ENCODE results near the gene RASGRF1.
A peak's percentile ranks its signal among the peaks of the same experiment; 100 is the strongest.

Gene RASGRF1

DNA sequence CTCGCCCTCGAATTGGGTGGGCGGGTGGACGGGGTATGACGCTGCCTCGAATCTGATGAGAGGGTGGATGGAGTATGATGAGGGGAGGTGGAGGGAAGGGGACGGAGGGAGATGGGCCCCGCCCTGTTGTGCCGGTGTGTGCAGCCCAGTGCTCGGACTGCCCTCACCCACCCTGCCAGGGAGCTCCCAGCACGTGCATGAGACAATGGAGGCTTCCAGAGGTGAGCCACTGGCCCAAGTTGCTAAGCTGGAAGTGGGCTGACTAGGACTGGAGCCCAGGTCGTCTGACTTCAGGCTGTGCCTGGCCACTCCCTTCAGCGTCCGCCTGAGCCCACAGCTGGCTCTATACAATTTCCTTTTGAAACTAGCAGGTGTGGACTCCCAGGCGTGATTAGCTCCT, 98.7 kb downstream of the RASGRF1 start:
- Histone ChIP-seq H3K27me3 (replicated peaks; ENCODE audit: control insufficient read depth, insufficient read depth, low read length) (no peaks in the 10 kb centered on the region), H3K9ac (ENCODE audit: low read length) (no peak overlapping the region), H3K36me3 (ENCODE audit: control insufficient read depth, insufficient read depth, low read length, severe bottlenecking) (no peaks in the 10 kb centered on the region), H3K4me3 (ENCODE audit: low read length) (no peak overlapping the region), H3K4me1 (ENCODE audit: control insufficient read depth, insufficient read depth, low read length) (peaks cover 16% of the 10 kb centered on the region), H3K9me3 (ENCODE audit: control insufficient read depth, low read length) (no peaks in the 10 kb centered on the region)
- no peak for DNase-seq (ENCODE audit: low read depth)

DNA sequence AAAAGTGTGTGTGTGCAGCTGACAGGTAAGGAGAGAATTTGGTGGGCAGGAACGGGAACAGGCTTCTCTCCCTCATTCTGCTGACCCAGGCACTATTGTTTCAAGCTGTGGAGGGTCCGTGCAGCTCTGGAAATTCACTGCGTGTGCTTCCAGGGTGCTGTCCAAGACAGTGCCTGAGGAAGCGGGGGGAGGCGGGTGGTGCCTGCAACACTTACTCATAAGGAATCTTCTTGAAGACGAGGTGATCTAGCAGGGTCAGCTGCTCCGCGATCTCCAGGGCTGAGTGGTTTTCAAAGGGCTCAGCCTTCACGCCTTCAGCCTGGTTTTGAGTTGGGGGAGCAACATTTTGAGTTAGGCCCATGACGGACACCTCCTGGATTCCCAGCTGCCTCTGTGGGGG, 99.1 kb downstream of the RASGRF1 start:
- Histone ChIP-seq H3K9me3 (ENCODE audit: control insufficient read depth, low read length) (no peaks in the 10 kb centered on the region), H3K36me3 (ENCODE audit: control insufficient read depth, insufficient read depth, low read length, severe bottlenecking) (no peaks in the 10 kb centered on the region), H3K9ac (ENCODE audit: low read length) (no peak overlapping the region), H3K4me3 (ENCODE audit: low read length) (no peak overlapping the region), H3K27me3 (replicated peaks; ENCODE audit: control insufficient read depth, insufficient read depth, low read length) (no peaks in the 10 kb centered on the region), H3K4me1 (ENCODE audit: control insufficient read depth, insufficient read depth, low read length) (peaks cover 16% of the 10 kb centered on the region)
- no peak for DNase-seq (ENCODE audit: low read depth)

DNA sequence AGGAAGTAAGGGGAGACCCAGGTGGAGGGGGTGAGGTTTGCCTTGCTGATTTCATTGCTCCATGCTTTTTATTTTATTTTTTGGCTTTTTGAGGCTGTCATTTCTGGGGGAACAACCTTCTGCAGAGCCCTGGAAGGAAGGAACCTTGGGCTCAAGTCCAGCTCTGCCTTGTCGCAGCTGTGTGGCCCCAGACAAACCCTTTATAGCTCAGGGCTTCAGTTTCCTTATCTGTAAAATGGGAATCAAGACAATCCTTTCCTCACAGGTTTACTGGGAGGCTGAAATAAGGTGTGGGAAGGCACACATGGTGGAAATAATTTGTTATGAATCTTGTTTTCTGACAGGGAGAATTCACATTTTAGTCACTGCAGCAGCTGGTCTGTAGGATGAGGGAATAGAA, 100.3 kb downstream of the RASGRF1 start:
- Histone ChIP-seq H3K4me3 (ENCODE audit: low read length) (no peak overlapping the region), H3K4me1 (ENCODE audit: control insufficient read depth, insufficient read depth, low read length) (peaks cover 16% of the 10 kb centered on the region), H3K9ac (ENCODE audit: low read length) (no peak overlapping the region), H3K9me3 (ENCODE audit: control insufficient read depth, low read length) (no peaks in the 10 kb centered on the region), H3K27me3 (replicated peaks; ENCODE audit: control insufficient read depth, insufficient read depth, low read length) (no peaks in the 10 kb centered on the region), H3K36me3 (ENCODE audit: control insufficient read depth, insufficient read depth, low read length, severe bottlenecking) (no peaks in the 10 kb centered on the region)
- DNase-seq (ENCODE audit: low read depth): no peak

DNA sequence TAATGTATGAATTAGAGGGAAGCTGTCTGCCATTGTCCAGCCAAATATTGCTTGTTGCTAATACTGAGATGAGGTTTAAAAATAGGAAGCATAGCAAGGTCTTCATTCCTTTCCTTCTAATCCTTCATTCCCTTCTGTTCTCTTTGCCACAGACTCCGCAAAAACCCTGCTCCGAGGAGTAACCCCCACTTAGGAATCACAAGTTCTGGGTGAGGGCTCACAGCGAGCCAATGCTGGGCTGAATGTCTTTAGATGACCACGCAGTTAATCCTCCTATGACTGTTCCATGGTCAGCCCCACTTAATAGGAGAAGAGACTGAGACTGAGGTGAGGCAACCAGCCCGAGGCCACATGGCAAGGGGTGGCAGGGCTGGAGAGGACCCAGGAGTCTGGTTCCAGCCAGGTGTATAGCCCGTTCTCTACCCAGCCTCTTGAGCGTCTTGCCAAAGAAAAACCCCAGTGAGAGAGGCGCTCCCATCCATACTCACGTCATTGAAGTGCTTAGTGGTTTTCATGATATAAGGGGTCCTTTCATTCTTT, 100.8 kb downstream of the RASGRF1 start:
- Histone ChIP-seq H3K4me1 (ENCODE audit: control insufficient read depth, insufficient read depth, low read length) (peaks cover 16% of the 10 kb centered on the region), H3K9ac (ENCODE audit: low read length) (no peak overlapping the region), H3K4me3 (ENCODE audit: low read length) (no peak overlapping the region), H3K36me3 (ENCODE audit: control insufficient read depth, insufficient read depth, low read length, severe bottlenecking) (no peaks in the 10 kb centered on the region), H3K27me3 (replicated peaks; ENCODE audit: control insufficient read depth, insufficient read depth, low read length) (no peaks in the 10 kb centered on the region), H3K9me3 (ENCODE audit: control insufficient read depth, low read length) (no peaks in the 10 kb centered on the region)
- no peak for DNase-seq (ENCODE audit: low read depth)

DNA sequence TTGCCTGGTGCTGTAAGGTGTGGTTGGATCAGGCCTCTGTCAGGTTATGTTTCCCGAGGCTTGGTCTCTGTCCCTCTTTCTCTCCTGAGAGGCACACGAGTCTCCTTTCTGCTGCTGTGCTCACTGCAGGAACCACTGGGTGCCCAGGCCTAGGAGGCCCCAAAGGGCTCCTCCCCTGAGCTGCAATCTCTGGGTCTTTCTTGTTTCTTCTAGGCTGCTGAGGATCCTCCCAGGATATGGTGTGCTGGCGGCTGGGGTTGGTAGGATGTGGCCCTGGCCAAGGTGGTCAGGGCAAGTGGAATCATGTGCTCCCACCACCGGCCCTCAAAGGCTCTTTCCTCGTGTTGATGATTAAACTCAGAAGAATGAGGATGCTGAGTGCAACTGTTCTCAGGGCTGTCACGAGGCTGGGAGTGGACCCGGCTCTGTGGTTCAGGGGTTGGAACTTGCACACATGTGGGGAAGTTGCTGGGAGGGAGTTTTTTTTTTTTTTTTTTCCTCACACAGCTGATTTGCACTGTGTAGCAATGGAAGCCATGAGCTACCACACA, 102.1 kb downstream of the RASGRF1 start:
- H3K27me3 ChIP-seq (replicated peaks; ENCODE audit: control insufficient read depth, insufficient read depth, low read length): no peaks in the 10 kb centered on the region
- H3K9me3 ChIP-seq (ENCODE audit: control insufficient read depth, low read length): no peaks in the 10 kb centered on the region
- DNase-seq (ENCODE audit: low read depth): peak; percentile 94
- H3K4me1 ChIP-seq (ENCODE audit: control insufficient read depth, insufficient read depth, low read length): peaks cover 21% of the 10 kb centered on the region
- no peaks in the 10 kb centered on the region for H3K36me3 ChIP-seq (ENCODE audit: control insufficient read depth, insufficient read depth, low read length, severe bottlenecking)
- peak overlapping the region; percentile 73 for H3K9ac ChIP-seq (ENCODE audit: low read length)
- no peak overlapping the region for H3K4me3 ChIP-seq (ENCODE audit: low read length)

DNA sequence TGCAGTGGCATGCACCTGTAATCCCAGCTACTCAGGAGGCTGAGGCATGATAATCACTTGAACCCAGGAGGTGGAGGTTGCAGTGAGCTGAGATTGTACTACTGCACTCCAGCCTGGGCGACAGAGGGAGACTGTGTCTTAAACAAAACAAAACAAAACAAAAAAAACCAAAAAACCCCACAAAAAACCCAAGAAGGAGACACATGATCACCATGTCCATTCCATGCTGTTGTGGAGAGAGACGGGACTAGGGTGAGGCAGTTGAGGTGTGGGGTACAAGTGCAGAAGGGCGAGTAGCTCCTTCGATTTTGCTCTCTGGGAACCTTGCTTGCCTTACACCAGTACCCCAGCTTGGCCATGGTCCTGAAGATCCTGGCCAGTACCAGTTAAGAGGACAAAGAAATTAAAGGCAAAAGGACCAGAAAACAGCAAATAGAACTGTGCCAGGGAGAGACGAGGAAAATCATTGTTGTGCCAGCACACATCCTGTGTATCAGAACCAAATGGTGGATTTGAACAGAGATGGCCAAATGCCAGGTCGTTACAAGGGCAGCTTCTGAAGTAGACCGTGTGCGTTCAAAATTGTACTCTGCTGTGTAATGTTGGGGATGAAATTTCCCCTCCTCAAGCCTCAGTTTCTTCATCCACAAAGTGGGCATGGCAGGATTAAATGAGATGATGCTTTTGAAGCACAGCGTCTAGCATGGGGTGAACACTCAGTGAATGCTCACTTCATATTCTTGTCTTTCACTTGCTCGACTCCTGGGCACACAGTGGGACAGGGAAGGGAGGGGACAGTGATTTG, 102.8 kb downstream of the RASGRF1 start:
- no peaks in the 10 kb centered on the region for H3K9me3 ChIP-seq (ENCODE audit: control insufficient read depth, low read length)
- H3K4me3 ChIP-seq (ENCODE audit: low read length): no peak overlapping the region
- H3K27me3 ChIP-seq (replicated peaks; ENCODE audit: control insufficient read depth, insufficient read depth, low read length): no peaks in the 10 kb centered on the region
- no peaks in the 10 kb centered on the region for H3K36me3 ChIP-seq (ENCODE audit: control insufficient read depth, insufficient read depth, low read length, severe bottlenecking)
- peaks cover 27% of the 10 kb centered on the region for H3K4me1 ChIP-seq (ENCODE audit: control insufficient read depth, insufficient read depth, low read length)
- no peak for DNase-seq (ENCODE audit: low read depth)
- H3K9ac ChIP-seq (ENCODE audit: low read length): peak overlapping the region; percentile 73

GRCh38 chr15:78985859-78986475, 104.6 kb downstream of the RASGRF1 start:
- H3K4me3 ChIP-seq (ENCODE audit: low read length): no peak overlapping the region
- no peak for DNase-seq (ENCODE audit: low read depth)
- no peaks in the 10 kb centered on the region for H3K27me3 ChIP-seq (replicated peaks; ENCODE audit: control insufficient read depth, insufficient read depth, low read length)
- no peaks in the 10 kb centered on the region for H3K9me3 ChIP-seq (ENCODE audit: control insufficient read depth, low read length)
- no peaks in the 10 kb centered on the region for H3K36me3 ChIP-seq (ENCODE audit: control insufficient read depth, insufficient read depth, low read length, severe bottlenecking)
- H3K4me1 ChIP-seq (ENCODE audit: control insufficient read depth, insufficient read depth, low read length): peaks cover 30% of the 10 kb centered on the region
- no peak overlapping the region for H3K9ac ChIP-seq (ENCODE audit: low read length)

- peaks cover 27% of the 10 kb centered on the region for H3K4me1 ChIP-seq (ENCODE audit: control insufficient read depth, insufficient read depth, low read length)
- H3K9me3 ChIP-seq (ENCODE audit: control insufficient read depth, low read length): no peaks in the 10 kb centered on the region
- H3K27me3 ChIP-seq (replicated peaks; ENCODE audit: control insufficient read depth, insufficient read depth, low read length): no peaks in the 10 kb centered on the region
- DNase-seq (ENCODE audit: low read depth): no peak
- no peak overlapping the region for H3K9ac ChIP-seq (ENCODE audit: low read length)
- H3K36me3 ChIP-seq (ENCODE audit: control insufficient read depth, insufficient read depth, low read length, severe bottlenecking): no peaks in the 10 kb centered on the region
- H3K4me3 ChIP-seq (ENCODE audit: low read length): no peak overlapping the region
Observed at GRCh38 chr15:78984041-78984440, 106.5 kb downstream of the RASGRF1 start.

DNA sequence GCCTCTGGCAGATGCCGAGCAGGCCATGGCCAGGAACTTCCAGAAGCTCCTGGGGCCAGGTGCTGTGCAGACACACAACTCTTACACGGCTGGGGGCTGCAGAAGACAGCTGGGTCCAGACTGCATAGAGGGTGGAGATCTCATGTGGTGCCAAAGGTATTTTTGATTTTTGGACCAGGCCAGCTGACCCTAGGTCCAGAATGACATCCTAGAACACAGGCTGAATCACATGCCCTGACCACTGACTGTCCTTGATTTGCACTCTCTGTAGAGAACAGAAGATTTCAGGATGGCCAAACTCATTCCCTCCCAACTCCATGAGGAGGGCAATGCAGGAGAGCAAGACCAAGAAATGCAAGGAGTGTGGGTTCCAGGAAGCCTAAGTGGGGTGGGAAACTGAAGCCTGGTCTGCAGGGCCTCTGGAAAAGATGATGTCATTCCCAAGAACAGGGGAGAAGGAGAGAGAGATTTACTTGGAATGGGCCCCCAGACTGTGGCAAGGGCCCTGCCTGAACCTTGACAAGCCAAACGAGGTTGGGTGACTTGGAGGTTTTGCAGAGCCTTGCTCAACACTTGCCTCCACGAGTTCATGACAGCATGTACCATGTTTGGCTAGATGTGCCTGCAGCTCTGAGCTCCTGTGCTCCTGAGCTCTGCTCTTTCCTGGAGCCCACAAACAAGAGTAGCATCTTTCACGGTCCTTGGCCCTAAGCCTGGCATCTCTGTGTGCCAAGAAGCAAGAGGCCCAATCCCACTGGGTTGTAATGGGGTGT, 107.2 kb downstream of the RASGRF1 start:
- no peaks in the 10 kb centered on the region for H3K9me3 ChIP-seq (ENCODE audit: control insufficient read depth, low read length)
- H3K27me3 ChIP-seq (replicated peaks; ENCODE audit: control insufficient read depth, insufficient read depth, low read length): no peaks in the 10 kb centered on the region
- no peak for DNase-seq (ENCODE audit: low read depth)
- H3K36me3 ChIP-seq (ENCODE audit: control insufficient read depth, insufficient read depth, low read length, severe bottlenecking): no peaks in the 10 kb centered on the region
- peaks cover 21% of the 10 kb centered on the region for H3K4me1 ChIP-seq (ENCODE audit: control insufficient read depth, insufficient read depth, low read length)
- no peak overlapping the region for H3K9ac ChIP-seq (ENCODE audit: low read length)
- no peak overlapping the region for H3K4me3 ChIP-seq (ENCODE audit: low read length)

DNA sequence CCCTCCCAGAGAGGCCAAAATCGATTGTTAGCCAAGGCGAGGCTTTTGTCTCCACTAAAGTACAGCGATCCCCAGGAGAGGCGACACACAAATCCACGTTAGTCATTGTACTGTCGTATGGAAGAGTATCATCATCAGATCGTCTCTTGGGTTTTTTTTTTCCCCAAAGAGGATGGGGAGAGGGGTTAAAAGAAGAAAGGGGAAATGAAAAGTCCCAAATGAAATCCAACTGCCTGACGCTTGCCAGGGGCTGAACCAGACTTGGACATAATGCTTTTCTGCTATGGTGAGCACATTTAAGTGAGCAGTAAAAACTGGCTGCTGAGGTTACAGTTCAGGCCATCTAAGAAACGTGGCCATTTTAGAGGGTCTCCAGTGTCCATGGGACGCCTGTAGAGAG, 107.8 kb downstream of the RASGRF1 start:
- Histone ChIP-seq H3K4me3 (ENCODE audit: low read length) (no peak overlapping the region), H3K36me3 (ENCODE audit: control insufficient read depth, insufficient read depth, low read length, severe bottlenecking) (no peaks in the 10 kb centered on the region), H3K4me1 (ENCODE audit: control insufficient read depth, insufficient read depth, low read length) (peaks cover 15% of the 10 kb centered on the region), H3K27me3 (replicated peaks; ENCODE audit: control insufficient read depth, insufficient read depth, low read length) (no peaks in the 10 kb centered on the region), H3K9me3 (ENCODE audit: control insufficient read depth, low read length) (no peaks in the 10 kb centered on the region), H3K9ac (ENCODE audit: low read length) (peak overlapping the region; percentile 8)
- no peak for DNase-seq (ENCODE audit: low read depth)
